Occipital lobe (tissue), 2 donors: ENCODE measurements around the gene KRTAP12-1. TPM values are rescaled to one million over a fixed set of nuclear protein-coding genes. Genes with fewer than 3 reads are reported as not detected.

Experiments used
- DNase-seq: peaks from one replicate; lab custom pipeline; 2025; lab: John Stamatoyannopoulos, UW
- total RNA-seq: library from RNA; depleted of rRNA; stranded (reverse); fragments of >200 nt; gene quantifications from one replicate; pipeline ENCODE4 v1.2.3, GENCODE V29; 2014

Gene KRTAP12-1
- not detected for total RNA-seq

GRCh38 chr21:44681861-44682579 is at the start of gene KRTAP12-1:
Gene KRTAP12-1 (minus strand): TSS chr21:44682163. CDS start chr21:44682123, 40 bp downstream.
- DNase-seq, result no peak

- DNase-seq, result no peak
These were observed 49.1 kb upstream of the KRTAP12-1 start for GRCh38 chr21:44730951-44731579.

GRCh38 chr21:44730028-44730395 is 48.0 kb upstream of the KRTAP12-1 start:
- no peak for DNase-seq

GRCh38 chr21:44729336-44730027 is 47.5 kb upstream of the KRTAP12-1 start:
- DNase-seq, result no peak

- no peak for DNase-seq
These were observed 46.8 kb upstream of the KRTAP12-1 start for GRCh38 chr21:44728716-44729115.

GRCh38 chr21:44727757-44728156 is 45.8 kb upstream of the KRTAP12-1 start:
- no peak for DNase-seq

- DNase-seq, result no peak
These were observed 45.4 kb upstream of the KRTAP12-1 start for GRCh38 chr21:44727321-44727720.

- no peak for DNase-seq
These were observed 44.9 kb upstream of the KRTAP12-1 start for GRCh38 chr21:44726826-44727225.

GRCh38 chr21:44724926-44725325 is 43.0 kb upstream of the KRTAP12-1 start:
- no peak for DNase-seq

- DNase-seq, result no peak
These were observed 42.2 kb upstream of the KRTAP12-1 start for GRCh38 chr21:44724196-44724595.

GRCh38 chr21:44723177-44724131 is 41.5 kb upstream of the KRTAP12-1 start:
- no peak for DNase-seq

- DNase-seq, result no peak
These were observed 40.8 kb upstream of the KRTAP12-1 start for GRCh38 chr21:44722731-44723130.

- no peak for DNase-seq
These were observed 38.2 kb upstream of the KRTAP12-1 start for GRCh38 chr21:44720170-44720569.

GRCh38 chr21:44718571-44718970 is 36.6 kb upstream of the KRTAP12-1 start:
- no peak for DNase-seq

- no peak for DNase-seq
These were observed 36.1 kb upstream of the KRTAP12-1 start for GRCh38 chr21:44718093-44718492.

GRCh38 chr21:44716984-44717383 is 35.0 kb upstream of the KRTAP12-1 start:
- no peak for DNase-seq

GRCh38 chr21:44714905-44715304 is 32.9 kb upstream of the KRTAP12-1 start:
- DNase-seq, result no peak

- no peak for DNase-seq
These were observed 31.9 kb upstream of the KRTAP12-1 start for GRCh38 chr21:44713846-44714245.

- DNase-seq, result no peak
These were observed 31.2 kb upstream of the KRTAP12-1 start for GRCh38 chr21:44713130-44713529.

GRCh38 chr21:44712203-44713028 is 30.5 kb upstream of the KRTAP12-1 start:
- no peak for DNase-seq
